ENCODE measurements around the gene SMC5. TPM values are rescaled to one million over a fixed set of nuclear protein-coding genes. Genes with fewer than 3 reads are reported as not detected.
A peak's percentile ranks its signal among the peaks of the same experiment; 100 is the strongest.

Gene SMC5
- total RNA-seq, 4 donors from 2014 or later, result 23.4 to 74.4 (median 39.7) TPM

DNA sequence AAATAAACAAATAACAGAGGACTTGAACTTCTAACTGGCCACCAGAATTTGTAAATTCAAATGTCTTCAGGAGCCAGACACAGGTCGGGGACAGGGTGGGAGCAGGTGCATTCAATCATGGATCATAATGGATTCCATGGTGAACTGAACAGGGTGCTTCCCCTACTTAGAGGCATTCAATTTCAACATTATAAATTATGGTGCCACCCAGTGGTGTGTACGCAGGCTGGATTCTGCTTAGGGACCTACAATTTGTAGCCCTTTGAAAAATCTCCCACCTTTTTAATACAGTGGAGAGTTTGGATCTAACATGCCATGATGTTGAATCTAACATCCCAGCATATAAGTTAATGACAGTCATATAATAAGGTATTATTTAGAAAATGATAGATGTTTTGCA, 133.4 kb downstream of the SMC5 start:
- Histone ChIP-seq H3K4me3 (no peak overlapping the region), H3K36me3 (peaks cover 0 to 9% of the 10 kb centered on the region in 2 donors), H3K27ac (peak overlapping the region in 1 of 4 donors; percentile 15), H3K4me1 (peaks cover 22 to 100% (median 52%) of the 10 kb centered on the region in 3 donors), H3K27me3 (no peaks in the 10 kb centered on the region), H3K9me3 (no peaks in the 10 kb centered on the region)
- 83% methylated on average over 2 of the region's 2 CpGs; no CpG with 5 or more reads in 1 of the 2 donors for WGBS, 2 donors (ENCODE audit: low coverage in 1 of 2)
- TF ChIP-seq EP300 (IDR thresholded peaks at IDR 0.05), result no peak
- TF ChIP-seq, protein P1, sequence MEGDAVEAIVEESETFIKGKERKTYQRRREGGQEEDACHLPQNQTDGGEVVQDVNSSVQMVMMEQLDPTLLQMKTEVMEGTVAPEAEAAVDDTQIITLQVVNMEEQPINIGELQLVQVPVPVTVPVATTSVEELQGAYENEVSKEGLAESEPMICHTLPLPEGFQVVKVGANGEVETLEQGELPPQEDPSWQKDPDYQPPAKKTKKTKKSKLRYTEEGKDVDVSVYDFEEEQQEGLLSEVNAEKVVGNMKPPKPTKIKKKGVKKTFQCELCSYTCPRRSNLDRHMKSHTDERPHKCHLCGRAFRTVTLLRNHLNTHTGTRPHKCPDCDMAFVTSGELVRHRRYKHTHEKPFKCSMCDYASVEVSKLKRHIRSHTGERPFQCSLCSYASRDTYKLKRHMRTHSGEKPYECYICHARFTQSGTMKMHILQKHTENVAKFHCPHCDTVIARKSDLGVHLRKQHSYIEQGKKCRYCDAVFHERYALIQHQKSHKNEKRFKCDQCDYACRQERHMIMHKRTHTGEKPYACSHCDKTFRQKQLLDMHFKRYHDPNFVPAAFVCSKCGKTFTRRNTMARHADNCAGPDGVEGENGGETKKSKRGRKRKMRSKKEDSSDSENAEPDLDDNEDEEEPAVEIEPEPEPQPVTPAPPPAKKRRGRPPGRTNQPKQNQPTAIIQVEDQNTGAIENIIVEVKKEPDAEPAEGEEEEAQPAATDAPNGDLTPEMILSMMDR (IDR thresholded peaks at IDR 0.05), result peak in 2 of 4 experiments; percentile 5 to 34
- ATAC-seq, result no peak

DNA sequence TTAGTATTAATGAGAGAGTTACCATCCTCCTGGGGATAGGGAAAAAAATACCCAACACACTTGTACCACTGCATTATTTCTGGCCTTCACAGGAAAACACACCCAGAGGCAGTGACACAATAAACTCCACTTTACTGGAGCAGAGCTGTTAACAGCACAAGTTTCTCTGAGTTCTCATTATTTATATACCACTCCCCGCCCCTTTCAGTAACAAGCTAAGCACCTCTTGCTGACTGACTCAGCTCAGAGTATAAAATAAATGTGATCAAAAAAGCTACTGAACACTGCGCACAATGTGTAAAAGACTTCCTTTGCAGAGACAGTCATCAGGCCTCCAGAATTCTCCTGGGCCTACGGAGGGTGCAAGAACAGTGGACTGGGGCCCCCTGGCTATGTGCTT, 134.1 kb downstream of the SMC5 start:
- TF ChIP-seq POLR2AphosphoS5 (IDR thresholded peaks at IDR 0.05), result no peak
- TF ChIP-seq, protein P1 (IDR thresholded peaks at IDR 0.05), result no peak
- TF ChIP-seq EP300 (IDR thresholded peaks at IDR 0.05), result no peak
- no peak for TF ChIP-seq POLR2A (IDR thresholded peaks at IDR 0.05)
- Histone ChIP-seq H3K36me3 (peaks cover 0 to 2% of the 10 kb centered on the region in 2 donors), H3K4me3 (no peak overlapping the region), H3K27me3 (no peaks in the 10 kb centered on the region), H3K27ac (peak overlapping the region in 3 of 4 donors; percentile 8 to 36 (median 15)), H3K9me3 (no peaks in the 10 kb centered on the region), H3K4me1 (peaks cover 24 to 100% (median 57%) of the 10 kb centered on the region in 3 donors)
- ATAC-seq, result no peak
- 57% methylated on average over 1 to 2 of the region's 3 CpGs for WGBS, 2 donors (ENCODE audit: low coverage in 1 of 2)

DNA sequence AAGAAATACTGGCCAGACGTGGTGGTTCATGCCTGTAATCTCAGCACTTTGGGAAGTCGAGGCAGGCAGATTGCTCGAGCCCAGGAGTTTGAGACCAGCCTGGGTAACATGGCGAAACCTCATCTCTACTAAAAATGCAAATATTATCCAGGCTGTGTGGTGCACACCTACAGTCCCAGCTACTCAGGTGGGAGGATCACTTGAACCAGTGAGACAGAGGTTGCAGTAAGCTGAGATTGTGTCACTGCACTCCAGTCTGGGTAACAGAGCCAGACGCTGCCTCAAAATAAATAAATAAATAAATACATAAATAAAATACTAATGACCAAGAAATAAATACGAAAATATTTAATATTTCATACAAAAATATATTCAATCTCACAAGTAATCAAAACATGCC, 136.9 kb downstream of the SMC5 start:
- no peak overlapping the region for H3K4me3 ChIP-seq
- no peaks in the 10 kb centered on the region for H3K9me3 ChIP-seq
- ATAC-seq, result no peak
- H3K27ac ChIP-seq, result no peak overlapping the region
- TF ChIP-seq EP300 (IDR thresholded peaks at IDR 0.05), result no peak
- TF ChIP-seq POLR2A (IDR thresholded peaks at IDR 0.05), result no peak
- TF ChIP-seq POLR2AphosphoS5 (IDR thresholded peaks at IDR 0.05), result no peak
- TF ChIP-seq, protein P1 (IDR thresholded peaks at IDR 0.05), result no peak
- H3K27me3 ChIP-seq, result no peaks in the 10 kb centered on the region
- H3K36me3 ChIP-seq, result no peaks in the 10 kb centered on the region
- WGBS, 2 donors (ENCODE audit: low coverage in 1 of 2), result 77 to 78% methylated on average over 6 of the region's 6 CpGs
- peaks cover 34 to 100% (median 64%) of the 10 kb centered on the region in 3 donors for H3K4me1 ChIP-seq

DNA sequence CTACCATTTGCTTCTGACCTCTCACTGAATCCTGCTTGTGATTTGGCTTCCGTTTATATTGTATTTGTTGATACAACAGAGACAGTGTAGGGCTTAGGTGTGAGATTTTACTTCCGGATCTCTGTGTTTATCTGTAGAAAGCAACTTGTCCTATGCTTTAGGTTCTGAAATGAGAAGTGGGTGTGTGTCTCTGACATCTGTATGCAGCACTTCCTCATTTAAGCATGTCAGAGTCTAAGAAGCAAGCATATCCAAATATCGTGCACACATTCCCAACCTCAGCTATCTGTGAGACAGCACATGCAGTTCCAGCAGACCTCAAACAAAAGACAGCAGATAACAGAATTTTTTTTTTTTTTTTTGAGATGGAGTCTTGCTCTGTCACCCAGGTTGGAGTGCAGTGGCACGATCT, 139.4 kb downstream of the SMC5 start:
- Histone ChIP-seq H3K4me3 (peak overlapping the region in 1 of 2 donors; percentile 21), H3K27me3 (no peaks in the 10 kb centered on the region), H3K36me3 (no peaks in the 10 kb centered on the region), H3K9me3 (no peaks in the 10 kb centered on the region), H3K27ac (peak overlapping the region in 3 of 4 donors; percentile 7 to 55 (median 54)), H3K4me1 (peaks cover 24 to 100% (median 49%) of the 10 kb centered on the region in 3 donors)
- TF ChIP-seq, protein P1 (IDR thresholded peaks at IDR 0.05), result no peak
- TF ChIP-seq POLR2AphosphoS5 (IDR thresholded peaks at IDR 0.05) (no peak), POLR2A (IDR thresholded peaks at IDR 0.05) (no peak), EP300 (IDR thresholded peaks at IDR 0.05) (no peak)
- peak; percentile 27 for ATAC-seq
- WGBS, 2 donors (ENCODE audit: low coverage in 1 of 2), result 23 to 29% methylated on average over 4 of the region's 4 CpGs

DNA sequence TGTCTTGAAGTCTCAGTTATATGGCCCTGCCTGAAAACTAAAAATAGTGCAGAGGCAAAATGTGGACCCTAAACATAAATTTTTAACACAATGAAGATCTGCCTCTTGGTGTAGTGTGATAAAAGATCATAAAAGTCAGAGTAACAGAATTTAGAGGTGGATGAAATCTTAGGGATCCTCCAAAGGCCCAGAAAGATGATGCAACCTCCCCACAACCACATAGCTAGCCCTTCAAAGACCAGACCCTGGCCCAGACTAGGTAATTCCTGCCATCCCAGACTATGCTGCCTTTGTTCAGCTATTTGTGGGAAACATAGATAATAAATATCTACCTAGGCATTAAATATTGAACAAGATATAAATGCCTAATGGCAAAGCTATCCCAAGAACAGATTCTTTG, 140.4 kb downstream of the SMC5 start:
- peak overlapping the region in 2 of 4 donors; percentile 3 to 55 for H3K27ac ChIP-seq
- no peaks in the 10 kb centered on the region for H3K27me3 ChIP-seq
- peaks cover 27 to 100% (median 51%) of the 10 kb centered on the region in 3 donors for H3K4me1 ChIP-seq
- no peak overlapping the region for H3K4me3 ChIP-seq
- H3K36me3 ChIP-seq, result no peaks in the 10 kb centered on the region
- ATAC-seq, result no peak
- H3K9me3 ChIP-seq, result no peaks in the 10 kb centered on the region
- TF ChIP-seq POLR2AphosphoS5 (IDR thresholded peaks at IDR 0.05), result no peak
- no peak for TF ChIP-seq EP300 (IDR thresholded peaks at IDR 0.05)
- no peak for TF ChIP-seq POLR2A (IDR thresholded peaks at IDR 0.05)
- TF ChIP-seq, protein P1 (IDR thresholded peaks at IDR 0.05), result no peak
